ENCODE data around the gene CCDC157. TPM values are rescaled to one million over a fixed set of nuclear protein-coding genes. Genes with fewer than 3 reads are reported as not detected.

The CCDC157 gene
- total and polyA plus RNA-seq, 9 of the 15 experiments (the other 6 are each of a cell fraction or from before 2014, with no cell fraction given), result 0.04 to 1.3 (median 0.68) TPM

DNA sequence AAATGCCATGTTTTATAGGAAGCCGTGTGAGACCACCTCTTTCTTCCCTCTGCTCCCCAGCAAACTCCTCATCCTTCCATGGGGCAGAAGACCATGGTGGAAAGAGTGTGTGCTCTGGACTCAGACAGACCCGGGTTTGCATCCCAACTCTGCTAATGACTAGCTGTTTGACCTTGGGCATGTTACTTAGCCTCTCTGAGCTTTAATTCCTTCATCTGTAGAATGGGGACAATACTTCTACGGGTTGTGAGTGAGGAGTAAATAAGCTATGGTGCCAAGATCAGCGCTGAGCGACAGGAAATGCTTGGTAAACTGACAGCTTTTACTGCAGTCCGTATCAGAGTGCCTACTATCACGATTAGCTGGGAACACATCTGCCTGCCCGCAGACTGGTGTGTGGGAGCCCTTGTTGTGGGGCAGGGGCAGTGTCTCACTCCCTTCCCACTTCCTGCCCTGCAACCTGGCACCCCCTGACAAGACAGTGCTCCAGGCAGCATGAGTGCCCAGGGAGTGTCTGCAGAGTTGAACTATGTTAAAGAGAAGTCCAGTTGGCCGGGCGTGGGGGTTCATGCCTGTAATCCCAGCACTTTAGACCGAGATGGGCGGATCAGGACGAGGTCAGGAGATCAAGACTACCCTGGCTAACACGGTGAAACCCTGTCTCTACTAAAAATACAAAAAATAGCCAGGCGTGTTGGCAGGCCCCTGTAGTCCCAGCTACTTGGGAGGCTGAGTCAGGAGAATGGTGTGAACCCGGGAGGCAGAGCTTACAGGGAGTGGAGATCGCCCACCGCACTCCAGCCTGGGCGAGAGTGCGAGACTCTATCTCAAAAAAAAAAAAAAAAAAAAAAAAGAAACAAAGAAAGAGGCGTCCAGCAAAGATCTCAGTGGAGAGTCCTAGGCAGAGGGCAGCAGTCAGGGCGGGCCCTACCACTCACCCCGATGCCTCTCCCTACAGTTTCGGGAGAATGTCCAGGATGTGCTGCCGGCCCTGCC, 42.2 kb downstream of the CCDC157 start:
- Histone ChIP-seq H3K4me1 (replicated peaks in 1 of 2; ENCODE audit: control insufficient read depth in 2 of 2, insufficient read depth in 2 of 2, low read length in 2 of 2) (peaks cover 9 to 31% of the 10 kb centered on the region in 2 experiments; a peak in 4 of 5 replicates), H3K36me3 (ENCODE audit: control insufficient read depth, insufficient read depth, low read length) (no peaks in the 10 kb centered on the region), H2AFZ (ENCODE audit: low read depth, low read length) (no peak overlapping the region), H3K9me1 (ENCODE audit: control insufficient read depth, insufficient read depth, low read length) (no peaks in the 10 kb centered on the region), H3K27ac (ENCODE audit: extremely low read depth, low read depth, low read length) (no peak overlapping the region), H3K79me2 (ENCODE audit: control insufficient read depth, insufficient read depth, low read length) (no peaks in the 10 kb centered on the region), H3K4me3 (no peak overlapping the region), H4K20me1 (replicated peaks; ENCODE audit: control insufficient read depth, insufficient read depth, low read length) (0 out of 2 replicates have a peak, but pooled peaks cover 7% of the 10 kb centered on the region), H3K9ac (ENCODE audit: insufficient read depth in 1 of 2, low read depth in 2 of 2, low read length in 2 of 2) (no peak overlapping the region), H3K27me3 (ENCODE audit: control insufficient read depth in 2 of 2, insufficient read depth in 2 of 2, low read length in 2 of 2) (no peaks in the 10 kb centered on the region), H3K9me3 (replicated peaks; ENCODE audit: control insufficient read depth, insufficient read depth, low read depth, low read length) (no peaks in the 10 kb centered on the region), H3K4me2 (ENCODE audit: insufficient read depth, low read length) (no peak overlapping the region)
- 59% methylated on average over 15 of the region's 25 CpGs for WGBS (ENCODE audit: insufficient coverage, low coverage, missing lambda C conversion rate)
- ChIA-PET POLR2A (interaction anchor here (0.7 to 0.9 kb wide), 2 partner anchors 34 to 91 kb away, joined by 3 to 4 read pairs; no protein-coding TSS in a partner anchor), CTCF (ENCODE audit: low intra/inter-chr PET ratio) (no interaction called here)
- intact Hi-C loops (cut with micrococcal nuclease), result no loop called here
- TF ChIP-seq KDM1A (IDR thresholded peaks at IDR 0.05) (peak; percentile 13 to 34; a peak in 1 of 4 replicates), FOXA1 (IDR thresholded peaks at IDR 0.05; ENCODE audit: borderline replicate concordance) (no peak), CXXC5 (CRISPR knock-in tag; IDR thresholded peaks at IDR 0.05) (no peak), BCOR (IDR thresholded peaks at IDR 0.05) (peak; percentile 70), CBFA2T3 (IDR thresholded peaks at IDR 0.05) (0 out of 2 replicates have a peak, but pooled peaks have one; percentile 14), RBM25 (IDR thresholded peaks at IDR 0.05; ENCODE audit: low read depth, low read length, severe bottlenecking) (peak; percentile 46), ARHGAP35 (IDR thresholded peaks at IDR 0.05; ENCODE audit: partially characterized antibody) (no peak)
- TF ChIP-seq, protein P1, sequence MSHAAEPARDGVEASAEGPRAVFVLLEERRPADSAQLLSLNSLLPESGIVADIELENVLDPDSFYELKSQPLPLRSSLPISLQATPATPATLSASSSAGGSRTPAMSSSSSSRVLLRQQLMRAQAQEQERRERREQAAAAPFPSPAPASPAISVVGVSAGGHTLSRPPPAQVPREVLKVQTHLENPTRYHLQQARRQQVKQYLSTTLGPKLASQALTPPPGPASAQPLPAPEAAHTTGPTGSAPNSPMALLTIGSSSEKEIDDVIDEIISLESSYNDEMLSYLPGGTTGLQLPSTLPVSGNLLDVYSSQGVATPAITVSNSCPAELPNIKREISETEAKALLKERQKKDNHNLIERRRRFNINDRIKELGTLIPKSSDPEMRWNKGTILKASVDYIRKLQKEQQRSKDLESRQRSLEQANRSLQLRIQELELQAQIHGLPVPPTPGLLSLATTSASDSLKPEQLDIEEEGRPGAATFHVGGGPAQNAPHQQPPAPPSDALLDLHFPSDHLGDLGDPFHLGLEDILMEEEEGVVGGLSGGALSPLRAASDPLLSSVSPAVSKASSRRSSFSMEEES (CRISPR knock-in tag; IDR thresholded peaks at IDR 0.05), result no peak
- DNase-seq (ENCODE audit: extremely low read depth in 1 of 4, low spot score in 3 of 4) (no peak), FAIRE-seq (no peak), ATAC-seq (no peak)
- BruUV-seq (replicated peaks), result no TSS peak
- in situ Hi-C loops (cut with MboI), result loop anchor here (10.0 to 25.0 kb wide), 2 partner anchors 287 to 356 kb away; no protein-coding TSS in a partner anchor
